Measurements from ENCODE around the gene NCCRP1.

Gene NCCRP1, protein sequence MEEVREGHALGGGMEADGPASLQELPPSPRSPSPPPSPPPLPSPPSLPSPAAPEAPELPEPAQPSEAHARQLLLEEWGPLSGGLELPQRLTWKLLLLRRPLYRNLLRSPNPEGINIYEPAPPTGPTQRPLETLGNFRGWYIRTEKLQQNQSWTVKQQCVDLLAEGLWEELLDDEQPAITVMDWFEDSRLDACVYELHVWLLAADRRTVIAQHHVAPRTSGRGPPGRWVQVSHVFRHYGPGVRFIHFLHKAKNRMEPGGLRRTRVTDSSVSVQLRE

DNA sequence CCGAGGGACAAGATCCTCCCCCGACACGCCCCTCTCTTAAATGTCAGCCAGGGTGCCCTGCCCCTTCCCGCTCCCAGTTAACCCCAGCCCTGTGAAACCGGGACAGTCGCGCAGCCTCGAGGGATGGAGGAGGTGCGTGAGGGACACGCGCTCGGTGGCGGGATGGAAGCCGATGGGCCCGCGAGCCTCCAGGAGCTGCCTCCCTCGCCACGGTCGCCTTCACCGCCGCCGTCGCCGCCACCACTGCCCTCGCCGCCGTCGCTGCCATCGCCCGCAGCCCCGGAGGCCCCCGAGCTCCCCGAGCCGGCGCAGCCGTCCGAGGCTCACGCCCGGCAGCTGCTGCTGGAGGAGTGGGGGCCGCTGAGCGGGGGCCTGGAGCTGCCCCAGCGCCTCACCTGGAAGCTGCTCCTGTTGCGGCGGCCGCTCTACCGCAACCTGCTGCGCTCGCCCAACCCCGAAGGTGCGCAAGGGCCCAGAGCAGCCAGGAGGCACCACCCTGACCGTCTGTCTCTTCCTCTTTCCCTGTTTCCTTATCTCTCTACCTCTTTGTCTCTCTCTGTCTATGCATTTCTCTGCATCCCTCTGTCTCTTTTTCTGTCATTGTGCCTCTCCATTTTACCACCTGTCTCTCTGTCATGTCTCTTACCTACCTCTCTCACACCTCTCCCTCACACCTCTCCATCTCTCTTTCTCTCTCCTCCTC is at the start of gene NCCRP1:
TSS of gene NCCRP1 (plus strand) at position 105 of the 703 bp plus-strand sequence. CDS start at position 124, 19 bp downstream.
- no peak for DNase-seq

DNA sequence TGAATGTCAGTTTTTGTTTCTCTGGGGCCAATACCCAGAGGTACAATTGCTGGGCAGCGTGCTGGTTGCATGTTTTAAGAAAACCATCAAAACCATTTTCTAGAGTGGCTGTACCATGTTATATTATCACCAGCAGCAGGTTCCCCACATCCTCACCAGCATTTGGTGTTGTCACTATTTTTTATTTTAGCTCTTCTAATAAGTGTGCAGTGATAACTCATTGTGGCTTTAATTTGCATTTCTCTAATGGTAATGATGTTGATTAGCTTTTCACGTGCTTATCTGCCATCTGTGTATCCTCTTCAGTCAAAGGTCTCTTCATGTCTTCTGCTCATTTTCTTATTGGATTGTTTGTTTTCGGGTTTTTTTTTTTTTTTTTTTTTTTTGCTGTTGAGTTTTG is 49.3 kb upstream of the NCCRP1 start:
- DNase-seq = peak; percentile 9

DNA sequence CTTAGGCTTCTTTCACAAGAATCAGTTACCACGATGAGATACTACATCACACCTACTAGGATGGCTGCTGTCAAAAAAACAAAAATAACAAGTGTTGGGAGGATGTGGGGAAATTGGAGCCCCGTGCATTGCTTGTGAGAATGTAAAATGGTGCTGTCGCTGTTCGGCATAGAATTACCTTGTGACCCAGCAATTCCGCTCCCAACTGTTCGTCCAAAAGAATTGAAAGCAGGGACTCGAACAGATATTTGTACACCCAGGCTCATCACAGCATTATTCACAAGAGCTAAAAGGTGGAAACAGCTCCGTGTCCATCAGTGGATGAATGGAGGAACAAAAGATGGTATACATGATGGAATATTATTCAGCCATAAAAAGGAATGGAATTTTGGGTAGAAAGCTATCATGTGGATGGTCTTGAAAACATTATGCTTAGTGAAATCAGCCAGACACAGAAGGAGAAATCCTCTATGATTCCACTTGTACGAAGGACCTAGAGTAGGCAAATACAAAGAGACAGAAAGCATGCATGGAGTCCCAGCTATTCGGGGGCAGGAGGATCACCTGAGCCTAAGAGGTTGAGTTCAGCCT is 47.7 kb upstream of the NCCRP1 start:
- DNase-seq = no peak

DNA sequence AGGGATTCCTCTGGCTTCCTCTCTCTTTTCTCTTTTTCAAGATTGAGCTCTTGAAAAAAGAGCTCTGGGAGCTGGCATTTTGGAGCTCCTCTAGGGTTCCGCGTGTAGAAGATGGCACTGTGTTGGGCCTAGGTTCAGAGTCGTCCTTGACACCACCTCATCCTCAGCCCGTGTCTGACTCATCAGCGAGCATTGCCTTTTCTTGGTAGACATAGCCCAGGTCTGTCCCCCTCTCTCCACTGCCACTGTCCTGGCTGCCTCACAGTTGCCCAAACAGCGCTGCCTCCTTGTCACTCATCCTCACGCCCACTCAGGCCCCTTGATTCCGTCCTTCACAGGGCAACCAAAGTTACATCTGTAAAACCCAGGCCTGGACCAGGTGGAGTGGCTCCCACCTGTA is 46.5 kb upstream of the NCCRP1 start:
- no peak for DNase-seq

DNA sequence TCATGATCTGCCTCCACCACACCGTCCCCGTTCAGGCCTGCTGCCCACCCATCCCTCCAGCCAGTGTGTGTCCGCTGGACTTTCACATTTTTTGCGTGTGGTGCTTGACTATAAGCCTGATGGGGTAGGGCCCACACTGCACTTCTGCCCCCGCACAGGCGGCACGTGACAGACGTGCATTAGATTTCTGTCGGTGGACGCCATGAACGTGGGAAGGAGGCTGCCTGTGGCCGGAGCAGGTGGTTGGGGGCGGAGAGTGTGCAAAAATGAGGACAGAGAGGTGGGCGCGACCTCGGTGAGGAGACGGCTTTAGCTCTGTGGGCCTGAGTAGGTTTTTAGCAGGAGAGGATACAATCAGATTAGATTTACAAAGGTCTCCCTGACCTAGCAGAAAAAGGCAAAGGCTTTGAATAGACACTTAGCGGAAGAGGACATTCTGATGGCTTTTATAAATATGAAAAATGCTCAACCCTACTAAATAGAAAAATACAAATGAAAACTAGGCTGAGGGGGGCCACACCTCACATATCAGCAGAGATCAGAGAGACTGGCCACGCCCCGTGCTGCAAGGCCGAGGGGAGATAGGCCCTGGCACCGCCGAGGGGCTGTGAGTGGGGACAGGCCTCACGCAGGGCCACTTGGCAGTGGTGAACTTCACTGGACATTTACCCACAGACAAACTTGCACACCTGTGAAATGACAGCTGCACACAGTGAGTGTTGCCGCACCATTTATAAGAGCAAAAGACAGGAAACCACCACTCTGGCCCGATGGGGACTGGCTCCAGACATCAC is 45.8 kb upstream of the NCCRP1 start:
- no peak for DNase-seq

GRCh38 chr19:39152066-39152465 is 44.7 kb upstream of the NCCRP1 start:
- no peak for DNase-seq

- DNase-seq = no peak
Measured at GRCh38 chr19:39154100-39154628, 42.6 kb upstream of the NCCRP1 start.

- no peak for DNase-seq
Measured at GRCh38 chr19:39154629-39155100, 42.1 kb upstream of the NCCRP1 start.

GRCh38 chr19:39155114-39155700 is 41.6 kb upstream of the NCCRP1 start:
- DNase-seq = no peak

- no peak for DNase-seq
Measured at GRCh38 chr19:39155741-39156140, 41.0 kb upstream of the NCCRP1 start.

DNA sequence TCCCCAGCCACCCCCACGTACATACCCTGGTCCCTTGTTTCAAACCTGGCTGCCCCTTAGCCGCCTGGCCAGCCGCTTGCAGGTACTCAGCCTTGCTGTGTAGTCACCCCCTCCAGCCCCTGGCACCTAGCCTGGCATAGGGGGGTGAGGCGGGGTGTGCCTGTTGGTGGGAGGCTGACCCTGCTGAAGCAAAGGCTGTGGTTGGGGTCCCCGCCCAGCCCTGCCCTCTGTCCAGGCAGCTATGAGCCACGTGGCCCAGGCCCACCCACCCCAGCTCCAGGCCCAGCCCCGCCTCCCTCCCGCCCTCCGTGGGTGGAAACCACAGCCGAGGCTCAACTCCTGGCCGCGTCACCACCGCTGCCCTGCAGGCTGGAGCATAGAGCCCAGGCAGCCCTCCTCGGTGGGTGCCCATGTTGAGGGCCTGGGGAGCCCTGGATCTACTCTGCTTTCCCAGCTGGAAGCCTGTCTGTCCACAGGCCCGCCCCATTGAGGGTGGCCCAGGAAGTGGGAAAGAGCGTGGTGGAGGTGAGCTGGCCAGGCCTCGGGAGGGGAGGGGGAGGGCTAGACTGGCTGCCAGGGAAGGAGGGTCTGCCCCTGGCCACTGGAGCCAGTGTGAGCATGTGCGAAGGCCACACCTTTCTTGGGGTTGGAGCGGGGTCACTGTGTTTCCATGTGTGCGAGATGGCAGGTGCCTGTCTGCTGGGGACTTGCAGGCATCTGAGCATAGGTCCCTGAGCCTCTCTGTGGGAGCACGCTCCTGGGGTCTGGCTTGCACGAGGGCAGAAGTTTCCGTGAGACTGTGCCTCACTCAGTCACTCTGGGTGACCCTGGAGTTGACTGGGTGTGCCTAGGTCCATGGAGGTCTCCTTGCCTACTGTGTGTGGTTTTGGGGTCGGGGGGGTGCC is 40.2 kb upstream of the NCCRP1 start:
- no peak for DNase-seq

DNA sequence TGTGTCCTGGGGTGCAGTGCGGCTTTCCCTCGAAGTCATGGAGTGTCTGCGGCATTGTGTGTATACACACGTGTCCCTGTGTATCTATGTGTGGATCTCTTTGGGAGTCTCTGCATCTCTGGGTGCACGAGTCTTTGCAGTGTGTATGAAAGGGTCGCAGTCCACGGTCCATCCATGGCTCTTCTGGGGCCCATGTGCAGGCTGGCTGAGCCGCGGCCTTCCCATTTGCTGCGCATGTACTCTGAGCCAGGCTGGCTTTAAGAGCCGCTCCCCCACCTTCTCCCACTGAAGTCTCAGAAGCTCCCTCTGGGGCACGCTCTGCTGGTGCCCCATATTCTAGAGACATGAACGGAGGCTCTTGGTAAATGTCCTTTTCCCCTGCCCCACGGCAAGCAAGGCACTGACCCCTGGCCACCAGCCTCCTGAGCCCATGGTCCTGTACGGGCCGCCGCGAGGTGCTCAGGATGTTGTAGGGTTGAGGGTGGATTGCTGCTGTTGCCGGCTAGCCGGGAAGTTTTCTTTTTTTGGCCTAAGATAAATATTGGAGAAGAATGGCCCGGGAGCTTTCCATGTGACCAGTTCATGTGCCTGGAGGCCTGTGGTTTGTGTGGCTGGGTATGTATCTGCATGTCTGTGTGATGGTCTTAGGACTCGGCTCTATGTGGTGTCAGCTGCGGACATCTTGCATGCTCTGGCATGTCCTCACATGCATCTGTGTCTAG is 39.3 kb upstream of the NCCRP1 start:
- DNase-seq = no peak

- no peak for DNase-seq
Measured at GRCh38 chr19:39157997-39158389, 38.8 kb upstream of the NCCRP1 start.

DNA sequence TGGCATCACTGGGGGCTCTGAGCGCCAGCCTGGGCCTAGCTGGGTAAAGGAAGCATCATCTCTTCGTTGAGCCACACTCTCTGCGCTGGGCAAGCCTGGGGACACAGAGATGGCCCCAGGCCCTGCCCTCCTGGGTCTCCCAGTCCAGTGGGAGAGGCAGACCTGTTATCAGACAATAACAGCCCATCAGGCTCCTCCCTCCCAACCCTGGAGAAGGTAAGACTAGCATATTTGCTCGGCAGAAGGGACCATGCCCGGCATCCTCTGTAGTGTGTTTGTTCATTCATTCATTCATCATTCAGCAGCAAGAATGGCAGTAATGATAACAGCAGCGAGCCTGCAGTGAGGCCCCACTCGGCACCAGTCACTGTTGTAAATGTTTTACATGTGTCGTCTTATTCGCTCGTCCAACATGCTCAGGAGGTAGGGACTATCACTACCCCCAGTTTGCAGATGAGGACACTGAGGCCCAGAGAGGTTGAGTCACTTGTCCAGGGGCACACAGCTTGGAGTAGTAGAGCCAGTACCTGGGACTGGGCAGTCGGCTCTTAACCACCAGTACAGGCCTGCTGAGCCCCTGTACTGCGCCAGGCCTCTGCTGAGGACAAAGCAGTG is 38.0 kb upstream of the NCCRP1 start:
- DNase-seq = no peak

GRCh38 chr19:39160523-39160861 is 36.3 kb upstream of the NCCRP1 start:
- no peak for DNase-seq

DNA sequence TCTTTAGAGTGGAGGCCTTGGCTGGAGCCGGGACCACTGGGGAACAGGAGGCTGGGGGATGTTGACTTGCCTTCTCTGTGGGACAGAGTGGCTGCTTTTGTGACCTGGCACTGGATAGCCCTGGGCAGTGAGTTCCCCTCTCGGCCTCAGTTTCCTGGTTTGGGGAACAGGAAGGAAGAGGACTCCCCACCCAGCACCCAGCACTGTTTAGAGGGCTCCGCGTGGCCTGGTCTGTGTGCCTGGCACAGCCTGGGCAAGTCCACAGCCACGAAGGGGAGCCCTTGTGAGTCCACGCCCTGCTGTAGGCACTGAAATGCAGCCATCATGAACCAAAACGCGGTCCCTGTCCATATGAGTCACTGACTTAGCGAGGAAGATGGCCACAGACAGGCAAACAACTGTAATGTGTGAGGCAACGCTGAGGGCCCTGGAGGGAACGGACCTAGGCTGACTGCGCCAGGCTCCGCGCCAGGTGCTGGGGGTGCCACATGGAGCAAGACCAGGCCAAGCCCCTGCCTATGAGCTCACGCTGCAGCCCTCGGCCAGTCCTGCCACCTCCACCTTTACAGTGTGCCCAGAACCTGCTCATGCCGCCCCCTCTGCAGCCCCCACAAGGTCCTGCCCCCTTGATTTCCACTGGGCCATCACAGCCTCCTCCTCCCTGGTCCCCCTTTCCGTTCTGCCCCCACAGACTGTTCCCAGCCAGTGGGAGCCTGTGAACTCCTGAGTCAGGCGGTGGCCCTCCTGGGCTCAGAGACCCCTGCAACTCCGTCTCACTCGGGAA is 35.7 kb upstream of the NCCRP1 start:
- DNase-seq = no peak

DNA sequence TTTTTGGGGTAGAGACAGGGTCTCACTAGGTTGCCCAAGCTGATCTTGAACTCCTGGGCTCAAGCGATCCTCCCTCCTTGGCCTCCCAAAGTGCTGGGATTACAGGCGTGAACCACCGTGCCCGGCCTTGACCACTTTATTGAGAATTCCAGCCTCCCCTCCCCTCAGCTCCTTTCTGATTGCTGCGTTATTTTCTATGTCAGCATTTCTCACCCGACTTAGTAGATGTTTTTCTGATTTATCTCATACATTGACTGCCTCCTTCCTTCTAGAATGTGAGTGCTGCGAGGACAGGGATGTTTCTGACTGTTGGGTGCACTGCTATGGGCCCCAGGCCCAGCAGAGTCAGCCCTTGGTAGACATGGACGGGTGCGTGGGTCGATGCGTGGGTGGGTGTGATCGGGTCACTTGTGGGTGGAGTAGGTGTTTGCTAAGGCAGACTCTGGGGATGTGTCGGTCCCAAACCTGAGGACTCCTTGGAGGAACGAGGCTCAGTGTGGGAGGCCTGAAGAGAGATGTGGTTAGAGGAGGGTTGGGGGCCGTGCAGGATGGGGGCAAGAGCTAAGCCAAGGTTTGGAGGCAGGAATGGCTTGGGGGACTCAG is 34.2 kb upstream of the NCCRP1 start:
- no peak for DNase-seq

- no peak for DNase-seq
Measured at GRCh38 chr19:39163621-39164020, 33.1 kb upstream of the NCCRP1 start.

DNA sequence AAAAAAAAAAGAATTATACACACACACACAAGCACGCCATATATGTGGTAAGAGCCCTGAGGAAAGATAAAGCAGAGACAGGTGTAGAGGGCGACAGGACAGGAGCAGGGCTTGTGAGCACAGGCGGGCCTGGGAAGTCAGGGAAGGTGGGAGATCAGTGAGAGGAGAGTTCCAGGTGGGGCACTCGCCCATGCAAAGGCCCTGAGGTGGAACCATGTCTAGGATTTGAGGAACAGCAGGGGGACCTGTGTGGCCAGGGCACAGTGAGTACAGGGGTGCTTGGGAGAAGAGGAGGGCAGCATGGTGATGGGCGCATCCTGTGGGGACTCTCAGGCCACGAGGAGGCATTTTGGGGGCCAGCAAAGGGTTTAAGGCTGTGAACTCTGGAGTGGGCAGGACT is 32.5 kb upstream of the NCCRP1 start:
- DNase-seq = no peak

Data from NCI-H2171 treated with DMSO at 0.1 percent for 48 hours (cell line).